ENCODE results near the gene MADCAM1.

MADCAM1 gene

GRCh38 chr19:542173-542866, 46.0 kb downstream of the MADCAM1 start:
- WGBS, 2 experiments: 92 to 94% methylated on average over 34 of the region's 34 CpGs
- no peaks in the 10 kb centered on the region for H3K9me3 ChIP-seq (ENCODE audit: control insufficient read depth, low read length)

GRCh38 chr19:543910-544608, 47.8 kb downstream of the MADCAM1 start, which contains the start of gene GZMM:
Gene GZMM (plus strand): TSS chr19:544053. CDS start chr19:544072, 19 bp downstream.
- Histone ChIP-seq H3K9me3 (ENCODE audit: control insufficient read depth, low read length) (no peaks in the 10 kb centered on the region), H3K4me3 (ENCODE audit: insufficient read depth, low read depth, low read length) (no peak within 1 kb of the TSS), H3K4me1 (ENCODE audit: control insufficient read depth, insufficient read depth, low read length) (no peaks in the 10 kb centered on the region), H3K27ac (ENCODE audit: insufficient read depth, low read depth, low read length, poor library complexity, severe bottlenecking) (no peak within 1 kb of the TSS), H3K36me3 (ENCODE audit: control insufficient read depth, insufficient read depth, low read length) (peaks cover 6% of the 10 kb centered on the region), H3K27me3 (ENCODE audit: control insufficient read depth, insufficient read depth, low read length, poor library complexity, severe bottlenecking) (no peaks in the 10 kb centered on the region)
- 89 to 90% methylated on average over 31 of the region's 31 CpGs for WGBS, 2 experiments

More at GRCh38 chr19:542173-542866, 46.0 kb downstream of the MADCAM1 start:
- Histone ChIP-seq H3K27ac (ENCODE audit: insufficient read depth, low read depth, low read length, poor library complexity, severe bottlenecking) (no peak overlapping the region), H3K36me3 (ENCODE audit: control insufficient read depth, insufficient read depth, low read length) (peaks cover 15% of the 10 kb centered on the region), H3K4me1 (ENCODE audit: control insufficient read depth, insufficient read depth, low read length) (no peaks in the 10 kb centered on the region), H3K4me3 (ENCODE audit: insufficient read depth, low read depth, low read length) (no peak overlapping the region), H3K27me3 (ENCODE audit: control insufficient read depth, insufficient read depth, low read length, poor library complexity, severe bottlenecking) (no peaks in the 10 kb centered on the region)

GRCh38 chr19:547117-547516, 50.8 kb downstream of the MADCAM1 start:
- Histone ChIP-seq H3K4me1 (ENCODE audit: control insufficient read depth, insufficient read depth, low read length) (no peaks in the 10 kb centered on the region), H3K27ac (ENCODE audit: insufficient read depth, low read depth, low read length, poor library complexity, severe bottlenecking) (no peak overlapping the region), H3K9me3 (ENCODE audit: control insufficient read depth, low read length) (no peaks in the 10 kb centered on the region), H3K4me3 (ENCODE audit: insufficient read depth, low read depth, low read length) (no peak overlapping the region), H3K27me3 (ENCODE audit: control insufficient read depth, insufficient read depth, low read length, poor library complexity, severe bottlenecking) (no peaks in the 10 kb centered on the region), H3K36me3 (ENCODE audit: control insufficient read depth, insufficient read depth, low read length) (peaks cover 4% of the 10 kb centered on the region)
- 86 to 89% methylated on average over 15 of the region's 15 CpGs for WGBS, 2 experiments

- Histone ChIP-seq H3K27ac (ENCODE audit: insufficient read depth, low read depth, low read length, poor library complexity, severe bottlenecking) (no peak overlapping the region), H3K4me1 (ENCODE audit: control insufficient read depth, insufficient read depth, low read length) (no peaks in the 10 kb centered on the region), H3K4me3 (ENCODE audit: insufficient read depth, low read depth, low read length) (no peak overlapping the region), H3K36me3 (ENCODE audit: control insufficient read depth, insufficient read depth, low read length) (no peaks in the 10 kb centered on the region), H3K27me3 (ENCODE audit: control insufficient read depth, insufficient read depth, low read length, poor library complexity, severe bottlenecking) (no peaks in the 10 kb centered on the region), H3K9me3 (ENCODE audit: control insufficient read depth, low read length) (no peaks in the 10 kb centered on the region)
- WGBS, 2 experiments: 88 to 89% methylated on average over 26 of the region's 26 CpGs
Measured at GRCh38 chr19:547836-548720, 51.8 kb downstream of the MADCAM1 start.

GRCh38 chr19:548886-549830, 52.9 kb downstream of the MADCAM1 start:
- no peak overlapping the region for H3K27ac ChIP-seq (ENCODE audit: insufficient read depth, low read depth, low read length, poor library complexity, severe bottlenecking)
- no peaks in the 10 kb centered on the region for H3K9me3 ChIP-seq (ENCODE audit: control insufficient read depth, low read length)
- no peaks in the 10 kb centered on the region for H3K36me3 ChIP-seq (ENCODE audit: control insufficient read depth, insufficient read depth, low read length)
- no peak overlapping the region for H3K4me3 ChIP-seq (ENCODE audit: insufficient read depth, low read depth, low read length)
- no peaks in the 10 kb centered on the region for H3K4me1 ChIP-seq (ENCODE audit: control insufficient read depth, insufficient read depth, low read length)
- 90% methylated on average over 52 of the region's 52 CpGs for WGBS, 2 experiments
- no peaks in the 10 kb centered on the region for H3K27me3 ChIP-seq (ENCODE audit: control insufficient read depth, insufficient read depth, low read length, poor library complexity, severe bottlenecking)

- H3K36me3 ChIP-seq (ENCODE audit: control insufficient read depth, insufficient read depth, low read length): no peaks in the 10 kb centered on the region
- WGBS, 2 experiments: 91 to 93% methylated on average over 20 of the region's 20 CpGs
- no peak overlapping the region for H3K4me3 ChIP-seq (ENCODE audit: insufficient read depth, low read depth, low read length)
Measured at GRCh38 chr19:554817-555216, 58.5 kb downstream of the MADCAM1 start.

More at GRCh38 chr19:554817-555216, 58.5 kb downstream of the MADCAM1 start:
- H3K27me3 ChIP-seq (ENCODE audit: control insufficient read depth, insufficient read depth, low read length, poor library complexity, severe bottlenecking): no peaks in the 10 kb centered on the region
- H3K9me3 ChIP-seq (ENCODE audit: control insufficient read depth, low read length): no peaks in the 10 kb centered on the region
- peaks cover 13% of the 10 kb centered on the region for H3K4me1 ChIP-seq (ENCODE audit: control insufficient read depth, insufficient read depth, low read length)
- no peak overlapping the region for H3K27ac ChIP-seq (ENCODE audit: insufficient read depth, low read depth, low read length, poor library complexity, severe bottlenecking)
